HG02981 (cell line): Measurements from ENCODE around the gene METRNL.
"Not testable (repeated sequence)": the region's sequence is repeated elsewhere in the genome, so short reads cannot be mapped to it uniquely, and the experiment has no call there.

ENCODE experiments used
- ATAC-seq: cut with Tn5 transposase; IDR thresholded peaks from one replicate; pipeline ENCODE4 v1.9.1; 2021; ENCODE audit warnings: mild to moderate bottlenecking, moderate library complexity; ENCODE audit not compliant: unreplicated experiment

The METRNL gene

GRCh38 chr17:83051396-83052240, 27.8 kb upstream of the METRNL start:
- ATAC-seq: peak; percentile 86

- no peak for ATAC-seq
Measured at GRCh38 chr17:83052241-83052564, 27.2 kb upstream of the METRNL start.

- no peak for ATAC-seq
Measured at GRCh38 chr17:83053021-83053681, 26.3 kb upstream of the METRNL start.

- no peak for ATAC-seq
Measured at GRCh38 chr17:83053739-83054451, 25.5 kb upstream of the METRNL start.

- ATAC-seq: no peak
Measured at GRCh38 chr17:83054518-83055125, 24.8 kb upstream of the METRNL start.

DNA sequence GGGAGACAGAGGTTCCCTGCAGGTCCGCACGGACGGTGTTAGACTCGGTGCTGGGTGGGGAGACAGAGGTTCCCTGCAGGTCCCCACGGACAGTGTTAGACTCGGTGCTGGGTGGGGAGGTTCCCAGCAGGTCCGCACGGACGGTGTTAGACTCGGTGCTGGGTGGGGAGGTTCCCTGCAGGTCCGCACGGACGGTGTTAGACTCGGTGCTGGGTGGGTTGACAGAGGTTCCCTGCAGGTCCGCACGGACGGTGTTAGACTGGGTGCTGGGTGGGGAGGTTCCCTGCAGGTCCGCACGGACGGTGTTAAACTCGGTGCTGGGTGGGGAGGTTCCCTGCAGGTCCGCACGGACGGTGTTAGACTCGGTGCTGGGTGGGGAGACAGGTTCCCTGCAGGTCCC, 24.2 kb upstream of the METRNL start:
- ATAC-seq: not testable (repeated sequence)

DNA sequence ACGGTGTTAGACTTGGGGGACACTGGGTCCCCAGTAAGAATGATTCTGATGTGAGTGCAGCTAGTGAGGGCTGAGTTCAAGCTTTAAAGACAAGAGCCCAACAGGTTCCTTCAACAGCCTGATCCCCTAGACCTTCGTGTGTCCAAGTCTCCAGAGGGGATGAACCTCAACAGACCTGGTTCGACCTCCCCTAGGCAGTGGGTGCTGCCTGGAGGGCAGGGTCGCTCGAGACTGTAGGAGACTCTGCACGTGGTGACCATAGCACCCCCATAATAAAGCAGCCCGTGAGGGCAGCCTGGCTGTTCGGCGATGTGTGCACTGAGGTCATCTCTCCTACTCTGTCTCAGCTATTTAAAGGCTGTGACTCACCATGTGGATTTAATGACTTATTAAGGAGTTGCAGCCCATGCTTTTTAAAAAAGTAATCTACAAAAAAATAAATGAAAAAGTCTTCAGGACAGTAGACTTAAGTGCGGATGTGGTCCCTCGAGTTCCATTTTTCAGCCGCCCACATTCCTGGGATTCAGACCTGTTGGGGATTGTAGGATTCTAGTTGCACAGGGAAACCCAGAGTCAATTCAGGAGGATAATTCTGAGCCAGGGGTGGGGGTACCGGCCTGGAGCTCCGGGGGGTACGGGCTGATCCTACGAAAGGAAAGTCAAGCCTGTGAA, 23.4 kb upstream of the METRNL start:
- no peak for ATAC-seq

- ATAC-seq: no peak
Measured at GRCh38 chr17:83056583-83057396, 22.6 kb upstream of the METRNL start.

DNA sequence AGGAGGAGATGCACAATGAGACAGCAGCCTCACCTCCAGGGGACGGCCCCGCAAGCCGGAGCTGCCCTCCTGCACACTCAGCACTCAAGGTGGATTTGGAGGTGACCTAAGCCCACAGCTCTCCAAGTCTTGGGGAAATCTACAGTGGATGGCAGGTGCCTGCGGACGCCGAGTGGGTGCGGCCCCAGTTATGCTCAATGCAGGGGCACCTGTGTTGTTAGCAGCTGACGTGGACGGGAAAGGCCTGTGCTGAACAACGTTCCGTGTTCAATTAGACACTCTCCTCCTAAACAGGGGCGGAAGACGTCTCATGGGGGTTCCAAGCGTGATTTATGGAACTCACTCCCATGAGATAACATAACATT, 22.0 kb upstream of the METRNL start:
- no peak for ATAC-seq

- ATAC-seq: no peak
Measured at GRCh38 chr17:83057793-83058265, 21.6 kb upstream of the METRNL start.

GRCh38 chr17:83058266-83058798, 21.1 kb upstream of the METRNL start:
- no peak for ATAC-seq

GRCh38 chr17:83061586-83061985, 17.8 kb upstream of the METRNL start:
- ATAC-seq: no peak

DNA sequence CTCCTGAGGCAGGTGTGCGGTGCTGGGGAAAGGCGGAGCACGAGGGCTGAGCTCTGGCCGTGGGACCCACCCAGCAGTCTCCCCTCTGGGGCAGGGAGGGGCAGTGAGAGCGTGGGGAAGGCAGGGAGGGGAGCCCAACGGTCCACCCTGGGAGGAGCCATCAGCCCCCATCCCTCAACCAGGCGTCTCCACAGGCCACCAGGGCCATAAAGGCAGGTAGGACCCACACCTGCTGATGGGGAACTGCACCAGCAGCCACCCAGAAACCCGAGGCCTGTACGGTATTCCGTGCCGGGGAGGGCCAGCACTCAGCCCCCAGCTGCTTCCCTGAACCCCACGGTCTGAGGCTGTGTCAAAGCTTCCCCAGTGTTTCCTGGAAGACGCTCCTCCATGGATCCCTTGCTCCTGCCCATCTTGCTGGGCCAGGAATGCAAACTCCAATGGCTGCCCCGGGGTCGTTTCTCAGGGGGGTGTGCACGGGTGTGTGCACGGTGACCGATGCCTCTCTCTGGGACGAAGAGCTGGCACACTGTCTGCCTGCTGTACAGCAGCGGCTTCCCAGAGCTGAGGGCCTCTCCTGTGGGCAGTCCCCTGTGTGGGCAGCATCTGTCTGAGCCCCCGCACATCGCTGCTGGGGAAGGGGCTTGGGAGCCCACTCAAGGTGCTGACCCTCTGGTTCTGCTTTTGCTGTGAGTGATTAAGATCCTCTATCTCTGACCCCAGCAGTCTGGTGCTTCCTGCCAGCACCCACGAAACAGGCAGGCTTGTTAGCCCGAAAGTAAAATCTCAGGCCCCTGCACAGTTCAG, 17.2 kb upstream of the METRNL start:
- ATAC-seq: no peak

GRCh38 chr17:83062818-83063671, 16.4 kb upstream of the METRNL start:
- no peak for ATAC-seq

- no peak for ATAC-seq
Measured at GRCh38 chr17:83064021-83064731, 15.2 kb upstream of the METRNL start.

- no peak for ATAC-seq
Measured at GRCh38 chr17:83064732-83065659, 14.4 kb upstream of the METRNL start.
